ENCODE results near the gene FSTL4. TPM values are rescaled to one million over a fixed set of nuclear protein-coding genes. Genes with fewer than 3 reads are reported as not detected.

FSTL4 gene
- total and polyA plus RNA-seq, 2 of the 4 experiments (the other 2 are of a cell fraction): 0.18 TPM; not detected in 1

DNA sequence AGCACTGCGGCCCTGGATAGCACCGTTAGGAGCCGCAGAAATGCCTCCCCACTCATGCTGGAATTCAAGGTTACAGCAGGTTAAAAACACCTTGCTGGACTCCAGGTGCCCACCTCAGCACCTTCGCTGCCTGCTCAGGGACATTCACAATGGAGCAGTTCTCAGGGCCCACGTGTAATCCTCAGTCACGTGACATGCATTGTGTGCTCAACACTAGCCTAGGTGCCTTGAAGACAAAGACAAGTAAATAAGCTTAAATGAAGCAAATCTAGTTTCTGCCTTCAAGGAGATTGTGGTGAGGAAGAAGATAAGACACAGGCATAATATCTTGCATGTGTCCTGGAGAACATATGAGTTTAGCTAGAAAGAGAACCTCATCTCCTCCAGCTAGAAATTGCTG lies 82.1 kb downstream of the FSTL4 start:
- no TSS peak for BruUV-seq (replicated peaks)
- Histone ChIP-seq H3K9me3 (ENCODE audit: control insufficient read depth, insufficient read depth, low read length) (no peaks in the 10 kb centered on the region), H2BK20ac (ENCODE audit: low read depth, low read length) (no peak overlapping the region), H3K18ac (ENCODE audit: low read depth, low read length) (no peak overlapping the region), H3K4me3 (ENCODE audit: insufficient read depth, low read depth, low read length) (no peak overlapping the region), H3K56ac (ENCODE audit: extremely low read depth, insufficient read depth, low read length) (no peak overlapping the region), H3K27ac (ENCODE audit: insufficient read depth, low read length) (no peak overlapping the region), H4K5ac (ENCODE audit: low read depth, low read length) (no peak overlapping the region), H3K9ac (ENCODE audit: low read depth, low read length) (no peak overlapping the region), H2BK5ac (ENCODE audit: low read depth, low read length, poor library complexity, severe bottlenecking) (no peak overlapping the region), H2BK120ac (ENCODE audit: low read depth, low read length) (no peak overlapping the region), H3K23ac (ENCODE audit: low read depth, low read length) (no peak overlapping the region), H3K4me2 (ENCODE audit: low read depth, low read length) (no peak overlapping the region), H3K36me3 (ENCODE audit: control insufficient read depth, insufficient read depth, low read length) (no peaks in the 10 kb centered on the region), H3K9me1 (ENCODE audit: insufficient read depth, low read length) (no peaks in the 10 kb centered on the region), H3K79me1 (ENCODE audit: low read depth in 1 of 2, low read length in 2 of 2) (no peaks in the 10 kb centered on the region), H4K20me1 (ENCODE audit: insufficient read depth, low read length) (no peaks in the 10 kb centered on the region), H3K14ac (replicated peaks; ENCODE audit: low read depth, low read length) (no peak overlapping the region), H2AK9ac (replicated peaks; ENCODE audit: low read depth, low read length, poor library complexity) (no peak overlapping the region), H3K4me1 (ENCODE audit: control insufficient read depth, insufficient read depth, low read length) (no peaks in the 10 kb centered on the region), H3K27me3 (ENCODE audit: control insufficient read depth, insufficient read depth, low read length) (peaks cover 8% of the 10 kb centered on the region), H4K8ac (ENCODE audit: low read depth in 2 of 2, low read length in 2 of 2) (no peak overlapping the region), H2AK5ac (ENCODE audit: low read depth, low read length) (no peak overlapping the region), H2BK15ac (ENCODE audit: low read depth, low read length) (no peak overlapping the region), H3K4ac (ENCODE audit: low read depth, low read length) (no peak overlapping the region), H4K91ac (ENCODE audit: insufficient read depth, low read depth, low read length) (no peak overlapping the region), H2AFZ (replicated peaks; ENCODE audit: low read length, poor library complexity) (no peak overlapping the region)
- TF ChIP-seq, protein P1, sequence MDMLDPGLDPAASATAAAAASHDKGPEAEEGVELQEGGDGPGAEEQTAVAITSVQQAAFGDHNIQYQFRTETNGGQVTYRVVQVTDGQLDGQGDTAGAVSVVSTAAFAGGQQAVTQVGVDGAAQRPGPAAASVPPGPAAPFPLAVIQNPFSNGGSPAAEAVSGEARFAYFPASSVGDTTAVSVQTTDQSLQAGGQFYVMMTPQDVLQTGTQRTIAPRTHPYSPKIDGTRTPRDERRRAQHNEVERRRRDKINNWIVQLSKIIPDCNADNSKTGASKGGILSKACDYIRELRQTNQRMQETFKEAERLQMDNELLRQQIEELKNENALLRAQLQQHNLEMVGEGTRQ (IDR thresholded peaks at IDR 0.05; ENCODE audit: low read depth, low read length): no peak
- TF ChIP-seq BHLHE40 (IDR thresholded peaks at IDR 0.05; ENCODE audit: low read depth, low read length) (no peak), MAZ (IDR thresholded peaks at IDR 0.05; ENCODE audit: borderline replicate concordance, low read depth, low read length) (no peak), MAFK (IDR thresholded peaks at IDR 0.05; ENCODE audit: low read depth, low read length) (no peak), RCOR1 (IDR thresholded peaks at IDR 0.05; ENCODE audit: insufficient replicate concordance, low read length) (no peak), RFX5 (IDR thresholded peaks at IDR 0.05; ENCODE audit: low read depth, low read length) (no peak), NFE2L2 (IDR thresholded peaks at IDR 0.05; ENCODE audit: low read depth, low read length) (no peak), CTCF (conservative IDR thresholded peaks at IDR 0.05; ENCODE audit: low read depth, low read length) (no peak), RAD21 (IDR thresholded peaks at IDR 0.05; ENCODE audit: low read length) (no peak)
- dilution Hi-C loops (cut with HindIII; ENCODE audit: low sequenced_read_pairs, unreplicated experiment): no loop called here
- DNase-seq (no peak), ATAC-seq (ENCODE audit: low read depth) (no peak)
- ChIA-PET POLR2A (ENCODE audit: unreplicated experiment) (no interaction called here), CTCF (no interaction called here)
- WGBS, 2 experiments (ENCODE audit: extremely low coverage in 2 of 2, insufficient read length in 1 of 2): 40% methylated on average over 4 of the region's 6 CpGs; no CpG with 5 or more reads in 1 of the 2 experiments
- intact Hi-C loops (cut with micrococcal nuclease): no loop called here
- in situ Hi-C loops (cut with MboI; ENCODE audit: low sequenced_read_pairs): no loop called here

Data from IMR-90 (cell line).